SKM-1 (cell line): ENCODE measurements around the gene IFI27.
"Not testable (repeated sequence)": the region's sequence is repeated elsewhere in the genome, so short reads cannot be mapped to it uniquely, and the experiment has no call there.

ENCODE experiments used
- DNase-seq: peaks from one replicate; lab custom pipeline; 2025; ENCODE audit not compliant: unreplicated experiment; lab: John Stamatoyannopoulos, UW

IFI27 gene

DNA sequence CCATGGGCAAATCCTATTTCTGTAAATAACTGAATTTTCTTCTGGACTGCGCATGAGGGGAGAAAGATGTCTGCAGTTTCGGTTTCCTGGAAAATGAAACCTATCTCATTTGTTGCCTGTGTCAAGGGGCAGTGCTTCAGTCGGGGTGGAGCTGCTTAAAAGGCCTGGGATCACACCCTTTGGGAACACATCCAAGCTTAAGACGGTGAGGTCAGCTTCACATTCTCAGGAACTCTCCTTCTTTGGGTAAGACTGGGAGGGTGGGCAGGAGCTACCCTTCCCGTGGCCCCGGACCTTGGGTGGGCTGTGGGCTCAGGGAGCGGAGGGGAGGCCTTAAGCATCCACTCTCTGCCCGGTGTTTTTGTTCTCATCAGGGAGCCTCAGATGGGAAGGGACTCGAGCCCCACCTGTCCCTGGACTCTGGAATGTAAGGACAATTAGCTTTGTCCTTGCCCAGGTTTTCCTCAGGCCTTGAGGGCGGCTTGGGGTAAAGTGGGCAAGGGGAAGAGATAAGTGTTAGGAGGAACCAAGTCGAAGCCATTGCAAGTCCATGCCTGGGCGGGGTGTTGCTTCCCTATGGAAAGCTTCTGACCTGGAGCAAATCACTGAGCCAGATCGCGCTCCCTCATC is at the start of gene IFI27:
Gene IFI27 (plus strand): TSS at position 185 of the 630 bp plus-strand sequence.
- DNase-seq: no peak

DNA sequence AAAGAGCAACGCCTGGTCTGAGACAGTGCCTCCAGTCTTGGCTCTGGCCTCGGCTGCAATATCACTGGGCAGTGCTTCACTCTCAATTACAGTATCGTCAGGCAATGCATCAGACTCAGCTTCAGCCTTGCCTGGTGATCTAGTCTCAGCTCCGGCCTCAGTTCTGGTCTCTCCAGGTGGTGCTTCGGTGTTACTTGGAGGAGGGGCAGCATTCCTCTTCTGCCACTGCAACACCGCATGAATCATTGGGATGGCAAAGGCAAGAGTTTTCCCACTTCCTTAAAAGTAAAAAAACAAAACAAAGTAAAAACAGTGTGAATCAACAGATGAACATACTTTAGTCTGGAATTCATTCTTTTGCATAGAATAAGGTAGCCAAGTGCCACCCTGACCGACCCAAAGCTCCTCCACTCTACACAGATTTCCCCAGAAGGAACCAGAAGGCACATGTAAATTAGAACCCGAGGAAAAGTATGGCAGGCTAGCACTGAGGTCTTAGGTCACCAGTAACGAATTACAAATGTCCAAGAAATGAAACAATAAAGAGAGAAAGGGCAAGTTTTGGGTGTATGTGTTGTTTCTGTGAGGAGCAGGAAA is 48.1 kb upstream of the IFI27 start:
- DNase-seq: no peak

DNA sequence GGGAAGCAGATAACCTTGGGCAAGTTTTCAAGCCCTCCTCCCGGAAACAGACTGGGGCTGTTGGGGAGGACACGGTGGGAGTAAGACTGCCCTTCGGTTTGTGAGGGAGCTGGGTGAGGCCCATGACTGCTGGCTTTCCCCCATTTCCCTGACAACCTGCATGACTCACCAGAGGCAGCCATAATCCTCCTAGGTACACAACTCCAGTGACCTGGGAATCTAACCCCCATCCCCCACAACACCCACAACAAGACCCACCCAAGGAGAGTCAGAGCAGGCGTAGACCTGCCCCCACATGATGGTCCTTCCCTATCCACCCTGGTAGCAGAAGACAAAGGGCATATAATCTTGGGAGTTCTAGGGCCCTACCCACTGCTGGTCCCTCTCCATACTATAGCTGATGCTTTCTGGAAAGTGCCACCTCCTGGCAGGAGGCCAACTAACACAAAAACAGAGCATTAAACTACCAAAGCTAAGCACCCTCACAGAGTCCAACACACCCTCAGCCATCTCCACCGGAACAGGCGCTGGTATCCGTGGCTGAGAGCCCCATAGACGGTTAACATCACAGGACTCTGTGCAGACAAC is 44.4 kb upstream of the IFI27 start:
- no peak for DNase-seq

DNA sequence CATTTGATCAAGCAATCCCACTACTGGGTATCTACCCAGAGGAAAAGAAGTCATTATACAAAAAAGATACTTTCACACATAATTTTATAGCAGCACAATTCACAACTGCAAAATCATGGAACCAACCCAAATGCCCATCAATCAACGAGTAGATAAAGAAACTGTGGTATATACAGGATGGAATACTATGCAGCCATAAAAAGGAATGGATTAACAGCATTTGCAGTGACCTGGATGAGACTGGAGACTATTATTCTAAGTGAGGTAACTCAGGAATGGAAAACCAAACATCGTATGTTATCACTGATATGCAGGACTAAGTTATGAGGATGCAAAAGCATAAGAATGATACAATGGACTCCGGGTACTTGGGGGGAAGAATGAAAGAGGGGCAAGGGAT is 38.5 kb upstream of the IFI27 start:
- DNase-seq: not testable (repeated sequence)

DNA sequence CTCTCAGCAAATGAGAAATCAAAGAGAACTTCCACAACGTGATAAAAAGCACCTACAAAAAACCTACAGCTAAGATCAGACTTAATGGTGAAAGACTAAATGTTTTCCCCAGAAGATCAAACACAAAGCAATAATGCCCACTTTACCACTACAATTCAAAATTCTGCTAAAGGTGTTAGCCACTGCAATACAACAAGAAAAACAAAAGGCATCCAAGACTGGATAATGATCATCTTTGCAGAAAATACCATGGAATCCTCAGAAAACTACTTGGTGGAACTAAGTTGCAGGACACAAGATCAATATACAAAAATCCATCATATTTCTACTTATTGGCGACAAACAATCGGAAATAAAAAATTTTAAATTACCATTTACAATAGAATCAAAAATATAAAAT is 36.0 kb upstream of the IFI27 start:
- no peak for DNase-seq

DNA sequence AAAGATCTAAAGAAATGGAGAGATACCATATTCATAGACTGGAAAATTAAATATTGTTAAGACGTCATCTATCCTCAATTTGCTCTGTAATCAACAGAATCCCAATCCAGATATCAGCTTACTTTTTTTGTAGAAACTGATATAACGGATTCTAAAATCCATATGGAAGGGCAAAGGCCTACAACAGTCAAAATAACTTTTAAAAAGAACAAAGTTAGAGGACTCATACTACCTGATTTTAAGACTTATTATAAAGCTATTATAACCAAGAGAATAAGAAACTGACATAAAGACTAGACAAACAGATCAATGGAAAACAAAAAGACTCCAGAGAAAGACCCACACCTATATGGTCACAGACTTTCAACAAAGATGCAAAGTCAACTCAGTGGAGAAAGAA is 35.5 kb upstream of the IFI27 start:
- DNase-seq: no peak

DNA sequence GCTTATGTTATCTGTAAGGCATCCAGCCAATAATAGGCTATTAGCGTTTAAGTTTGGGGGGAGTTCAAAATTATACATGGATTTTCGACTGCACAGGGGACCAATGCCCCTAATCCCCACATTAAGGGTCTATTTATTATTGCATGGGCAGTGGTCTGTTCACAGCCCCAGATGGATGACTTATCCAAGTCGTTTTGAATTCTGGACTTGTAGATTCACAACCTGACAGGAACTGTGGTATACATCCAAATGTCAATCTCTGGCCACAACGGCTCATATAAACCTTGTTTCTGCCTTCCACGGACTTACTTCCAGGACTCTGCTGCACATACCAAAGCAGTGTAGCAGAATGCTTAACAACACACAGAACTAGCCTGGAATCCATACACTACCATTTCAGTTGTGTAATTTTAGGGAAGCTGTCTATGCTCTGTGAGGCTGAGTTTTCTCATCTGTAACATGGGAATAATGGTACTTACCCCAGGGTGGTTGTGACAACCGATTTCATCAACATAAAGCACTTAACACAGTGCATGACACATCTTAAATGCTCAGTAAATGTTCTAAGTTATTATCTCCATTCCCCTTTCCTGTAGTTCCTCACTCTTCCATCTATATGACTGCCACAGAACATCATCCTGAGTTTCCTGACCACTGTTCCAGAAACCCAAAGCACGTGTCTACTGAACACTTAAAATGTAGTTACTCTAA is 33.3 kb upstream of the IFI27 start:
- no peak for DNase-seq

DNA sequence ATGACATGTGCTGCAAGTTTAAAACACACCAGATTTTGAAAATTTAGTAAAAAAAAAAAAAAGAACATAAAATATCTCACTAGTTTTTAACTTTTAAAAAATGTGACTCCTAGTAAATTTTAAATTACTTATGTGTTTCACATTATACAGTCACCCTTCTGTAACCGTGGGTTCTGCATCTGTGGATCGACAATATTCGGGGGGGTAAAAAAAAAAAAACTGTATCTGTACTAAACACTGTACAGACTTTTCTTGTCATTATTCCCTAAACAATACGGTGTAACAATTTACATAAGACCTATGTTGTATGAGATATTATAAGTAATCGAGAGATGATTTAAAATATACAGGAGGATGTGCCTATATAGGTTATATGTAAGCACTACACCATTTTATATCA is 32.7 kb upstream of the IFI27 start:
- DNase-seq: no peak

DNA sequence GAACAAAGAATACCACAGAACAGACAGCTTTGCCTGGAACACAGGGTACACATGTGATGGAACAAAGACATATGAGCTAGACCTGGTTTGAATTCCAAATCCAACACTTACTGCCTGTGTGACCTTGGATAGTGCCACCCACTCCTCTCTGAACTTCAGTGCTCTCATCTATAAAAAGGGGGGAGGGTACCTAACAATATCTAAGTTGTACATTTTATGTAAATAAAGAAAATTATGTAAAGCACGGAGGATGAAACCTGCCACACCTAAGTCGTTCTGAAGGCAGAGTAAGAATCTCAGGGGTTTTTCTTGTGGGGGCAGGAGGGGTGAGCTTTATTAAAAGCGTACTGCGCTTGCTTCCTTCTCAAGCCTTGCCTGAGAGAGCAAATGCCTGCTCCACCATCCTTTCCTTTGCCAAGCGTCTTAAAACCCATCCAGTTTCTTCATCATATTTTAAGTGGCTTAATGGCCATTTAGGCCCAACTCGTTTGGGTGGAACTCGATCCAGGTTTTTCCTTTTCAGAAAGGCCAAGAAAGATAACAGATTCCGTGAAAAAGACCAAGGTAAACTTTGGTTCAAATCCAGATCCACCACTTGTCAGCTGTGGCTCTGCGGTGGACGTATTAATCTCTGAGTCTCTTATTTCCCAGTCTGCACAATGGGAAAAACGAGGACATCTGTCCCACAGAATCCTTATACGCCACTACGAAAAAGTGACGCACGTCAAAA is 30.5 kb upstream of the IFI27 start:
- DNase-seq: no peak

DNA sequence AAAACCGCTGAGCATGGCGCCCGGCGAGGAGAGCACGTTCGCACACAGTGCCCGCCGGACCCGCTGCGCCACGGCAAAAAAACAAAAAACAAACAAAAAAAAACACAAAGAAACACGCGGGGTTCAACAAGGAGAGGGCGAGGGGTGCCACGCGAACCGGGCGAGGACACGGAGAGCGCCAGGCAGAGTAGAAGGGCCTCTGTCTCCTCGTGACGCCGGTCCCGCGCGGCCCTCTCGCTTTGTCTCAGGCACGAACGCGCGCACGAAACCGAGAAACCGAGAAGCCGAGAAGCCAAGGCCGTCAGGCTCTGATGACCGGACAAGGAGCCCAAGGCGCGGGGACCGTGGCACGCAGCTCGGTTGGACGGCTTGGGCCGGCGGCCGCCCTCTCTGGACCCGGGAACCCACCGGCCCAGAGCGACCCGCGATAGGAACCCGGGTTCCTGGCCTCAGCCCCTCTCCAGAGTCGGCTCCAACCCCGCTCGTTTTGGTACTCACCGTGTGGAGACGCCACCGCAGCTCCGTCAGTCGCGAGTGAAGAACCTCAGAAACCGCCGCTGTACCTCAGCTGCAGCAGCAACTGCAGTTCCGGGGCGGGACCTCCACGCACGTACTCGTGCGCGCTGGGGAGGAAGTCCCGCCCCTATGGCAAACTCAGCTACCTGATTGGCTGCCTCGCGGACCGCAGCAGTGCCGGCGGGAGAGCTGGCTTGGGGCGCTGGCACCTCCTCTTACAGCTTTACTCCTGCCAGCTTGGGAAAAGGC is 29.7 kb upstream of the IFI27 start, which contains the start of the genes DDX24 and IFI27L1:
Gene DDX24 (minus strand): TSS at position 582 of the 765 bp plus-strand sequence. CDS start 1,460 bp downstream, outside the sequence.
Gene IFI27L1 (plus strand): TSS at position 690 of the 765 bp plus-strand sequence. CDS start 15,628 bp downstream, outside the sequence.
- peak; percentile 56 for DNase-seq

DNA sequence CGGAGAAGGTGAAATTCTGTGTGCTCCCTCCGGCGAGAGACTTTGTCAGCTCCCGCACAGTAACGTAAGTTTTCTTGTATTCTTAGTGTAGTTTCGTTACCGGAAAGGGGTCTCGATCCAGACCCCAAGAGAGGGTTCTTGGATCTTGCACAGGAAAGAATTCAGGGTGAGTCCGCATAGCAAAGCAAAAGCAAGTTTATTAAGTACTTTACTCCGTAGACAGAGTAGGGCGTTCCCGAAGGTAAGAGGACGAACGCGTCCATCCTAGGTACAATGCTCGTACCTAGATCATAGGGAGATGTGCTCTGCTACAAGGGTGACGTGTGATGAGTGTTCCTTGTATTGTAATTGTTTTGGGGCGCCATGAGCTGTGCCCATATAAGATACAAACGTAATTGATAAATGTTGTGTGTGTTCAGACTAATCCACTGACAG is 29.1 kb upstream of the IFI27 start:
- DNase-seq: no peak

DNA sequence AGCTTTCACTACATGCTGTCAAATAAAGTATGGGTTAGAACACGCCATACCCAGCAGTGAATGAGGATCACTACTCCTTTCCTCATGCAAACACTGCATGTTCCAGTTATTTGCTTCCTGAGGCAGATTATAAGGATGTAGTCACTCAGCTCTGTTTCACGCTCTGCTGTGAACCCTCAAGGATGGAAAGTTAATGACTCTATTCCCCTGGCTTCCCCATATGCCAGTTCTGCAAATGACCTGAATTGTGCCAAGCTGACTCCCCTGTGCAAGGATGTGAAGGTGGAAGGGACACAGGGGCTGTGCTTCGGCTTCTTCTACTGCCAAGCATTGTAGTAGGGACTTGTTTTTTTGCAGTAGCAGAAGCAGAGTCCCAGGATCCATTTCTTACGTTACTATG is 22.6 kb upstream of the IFI27 start:
- no peak for DNase-seq

DNA sequence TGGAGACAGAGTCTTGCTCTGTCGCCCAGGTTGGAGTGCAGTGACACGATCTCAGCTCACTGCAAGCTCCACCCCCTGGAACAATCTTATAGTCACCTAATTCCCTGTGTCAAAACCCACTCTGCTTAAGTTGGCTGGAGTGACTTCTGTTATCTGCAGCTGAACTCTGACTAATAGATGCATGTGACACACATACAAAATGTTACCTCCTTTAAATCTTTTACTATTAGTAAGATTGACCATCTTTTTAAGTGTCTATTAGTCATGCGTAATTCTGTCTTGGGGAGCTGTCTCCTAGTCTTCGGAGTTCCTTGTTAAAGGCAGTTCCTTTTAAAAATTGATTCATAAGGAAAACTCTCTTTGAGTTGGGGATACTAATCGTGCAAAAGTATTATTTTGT is 22.0 kb upstream of the IFI27 start:
- no peak for DNase-seq

DNA sequence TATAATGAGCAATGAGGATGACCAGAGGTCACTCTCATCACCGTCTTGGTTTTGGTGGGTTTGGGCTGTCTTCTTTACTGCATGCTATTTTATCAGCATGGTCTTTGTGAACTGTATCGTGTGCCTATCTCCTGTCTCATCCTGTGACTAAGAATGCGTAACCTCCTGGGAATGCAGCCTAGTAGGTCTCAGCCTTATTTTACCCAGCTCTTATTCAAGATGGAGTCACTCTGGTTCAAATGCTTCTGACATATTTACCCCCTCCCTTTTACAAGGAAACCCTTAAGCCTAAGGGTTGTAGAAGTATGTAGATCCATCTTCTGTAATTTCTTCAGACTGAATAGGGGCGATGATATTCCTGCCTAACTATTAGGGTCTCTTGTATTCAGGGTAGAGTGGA is 21.1 kb upstream of the IFI27 start:
- no peak for DNase-seq

DNA sequence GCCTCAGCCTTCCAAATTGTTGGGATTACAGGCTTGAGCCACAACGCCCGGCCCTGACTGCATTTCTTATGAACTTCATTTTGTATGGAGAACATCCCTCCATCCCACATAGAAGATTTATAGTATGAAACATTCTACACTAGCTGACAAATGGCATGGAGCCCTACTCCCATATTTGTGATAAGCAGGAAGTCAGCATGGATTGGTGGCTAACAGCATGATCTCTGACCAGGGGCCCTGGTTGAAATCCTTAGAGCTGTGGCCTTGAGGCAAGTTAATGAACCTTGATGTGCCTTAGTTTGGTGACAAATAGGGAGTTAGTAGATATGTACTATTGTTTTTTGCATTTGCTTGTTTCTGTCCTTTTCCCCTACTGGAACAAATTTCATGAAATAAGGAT is 17.1 kb upstream of the IFI27 start:
- no peak for DNase-seq

DNA sequence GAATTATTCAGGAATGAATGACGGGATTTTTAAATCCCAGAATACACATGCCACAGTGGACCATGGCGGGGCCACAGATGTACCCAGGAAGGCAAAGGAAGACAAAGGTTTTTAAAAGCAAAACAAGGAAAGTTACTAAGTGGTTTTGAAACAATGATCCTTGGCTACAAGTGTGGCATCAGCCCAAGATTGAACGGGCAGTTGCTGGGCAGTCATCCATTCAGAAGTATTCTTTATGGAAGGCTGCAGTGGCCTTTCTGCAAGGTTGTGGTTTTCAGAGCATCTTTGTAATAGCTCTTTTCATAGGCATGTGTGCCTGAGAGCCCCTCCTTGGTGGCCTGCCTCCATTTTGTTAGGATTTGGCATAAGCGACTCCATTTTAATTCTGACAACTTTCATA is 13.4 kb upstream of the IFI27 start:
- no peak for DNase-seq

DNA sequence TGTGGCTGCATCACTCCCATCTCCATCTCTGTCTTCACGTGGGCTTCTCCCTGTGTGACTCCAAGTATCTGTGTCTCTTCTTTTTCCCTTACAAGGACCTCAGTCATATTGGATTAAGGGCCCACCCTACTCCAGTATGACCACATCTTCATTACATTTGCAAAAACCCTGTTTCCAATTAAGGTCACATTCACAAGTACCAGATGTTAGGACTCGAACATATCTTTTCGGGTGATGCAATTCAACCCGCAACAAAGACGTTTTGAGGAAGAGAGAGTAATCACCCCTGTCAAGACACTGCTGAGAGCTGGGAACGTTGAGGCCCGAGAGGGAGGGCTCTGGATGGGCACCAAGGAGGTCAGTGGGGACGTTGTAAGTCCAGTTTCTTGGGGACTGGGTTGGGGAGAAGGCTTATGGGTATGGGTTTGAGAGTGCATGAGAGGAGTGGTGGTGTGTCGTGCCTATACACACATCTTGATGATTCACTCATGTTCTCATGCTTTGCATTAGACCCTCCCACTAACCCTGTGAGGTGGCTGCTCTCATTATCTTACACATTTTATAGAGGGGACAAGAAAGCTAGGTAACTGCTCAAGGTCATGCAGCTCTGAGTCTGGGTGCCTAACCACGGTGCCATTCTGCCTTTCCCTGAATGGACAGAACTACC is 12.1 kb upstream of the IFI27 start:
- DNase-seq: peak; percentile 6

DNA sequence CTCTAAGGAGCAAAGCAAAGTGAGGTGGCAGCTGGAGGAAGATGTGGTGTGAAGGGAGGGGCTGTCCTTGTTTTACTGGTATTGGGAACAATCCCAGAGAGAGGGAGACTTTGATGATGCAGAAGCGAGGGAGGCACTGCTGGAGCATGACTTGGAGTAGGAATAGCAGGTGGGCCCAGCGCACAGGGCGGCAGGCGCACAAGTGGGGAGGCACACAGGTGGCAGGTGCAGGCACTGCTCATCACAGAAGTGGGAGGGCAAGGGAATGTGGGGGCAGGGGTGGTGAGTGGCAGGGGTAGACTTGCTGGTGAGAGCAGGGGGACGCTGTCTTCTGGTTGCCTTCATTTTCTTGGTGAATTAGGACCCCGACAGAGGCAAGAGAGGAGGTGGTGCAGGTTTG is 11.5 kb upstream of the IFI27 start:
- no peak for DNase-seq

DNA sequence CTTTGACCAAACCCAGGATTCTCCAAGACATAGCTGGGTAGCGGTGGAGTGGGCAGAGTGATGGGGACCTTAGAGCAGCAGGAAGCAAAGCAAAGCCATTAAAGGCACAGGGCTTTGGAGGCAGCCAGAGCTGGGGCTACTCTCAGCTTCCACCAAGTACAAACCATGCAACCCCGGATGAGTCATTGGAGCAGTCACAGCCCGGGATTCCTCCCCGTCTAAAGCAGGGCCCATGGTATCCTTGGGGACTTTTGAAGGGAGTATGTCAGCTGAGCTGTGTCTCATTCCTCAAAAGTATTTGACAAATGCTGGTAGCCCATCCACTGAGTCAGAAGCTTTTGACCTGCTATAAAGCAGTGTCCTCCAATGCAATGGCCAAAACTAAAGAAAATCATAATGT is 9.7 kb upstream of the IFI27 start:
- no peak for DNase-seq

DNA sequence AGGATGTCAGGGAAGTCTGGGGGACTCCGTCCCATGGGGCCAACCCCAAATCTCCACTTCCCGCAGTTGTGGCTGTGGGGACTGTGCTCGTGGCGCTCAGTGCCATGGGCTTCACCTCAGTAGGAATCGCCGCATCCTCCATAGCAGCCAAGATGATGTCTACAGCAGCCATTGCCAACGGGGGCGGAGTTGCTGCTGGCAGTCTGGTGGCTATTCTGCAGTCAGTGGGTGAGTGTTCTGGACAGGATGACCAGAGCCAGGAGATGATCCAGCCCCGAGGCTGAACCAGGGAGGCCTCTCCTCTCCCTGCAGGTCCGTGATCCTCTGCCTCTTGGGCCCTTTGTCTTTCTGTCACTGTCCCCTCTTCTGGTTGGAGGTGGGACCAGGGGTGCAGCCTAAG is 8.8 kb upstream of the IFI27 start:
- DNase-seq: no peak
